Endometrium (tissue), 2 donors: ENCODE measurements around the gene HNRNPC.
"Not testable (repeated sequence)": the region's sequence is repeated elsewhere in the genome, so short reads cannot be mapped to it uniquely, and the experiment has no call there.

Experiments used
- FAIRE-seq: peaks from 2 replicates; lab custom pipeline; 2012; peaks lifted over from hg19 to GRCh38; lab: Jason Lieb, UNC
- donor health status: control.
- donor health status: control.

The HNRNPC gene

DNA sequence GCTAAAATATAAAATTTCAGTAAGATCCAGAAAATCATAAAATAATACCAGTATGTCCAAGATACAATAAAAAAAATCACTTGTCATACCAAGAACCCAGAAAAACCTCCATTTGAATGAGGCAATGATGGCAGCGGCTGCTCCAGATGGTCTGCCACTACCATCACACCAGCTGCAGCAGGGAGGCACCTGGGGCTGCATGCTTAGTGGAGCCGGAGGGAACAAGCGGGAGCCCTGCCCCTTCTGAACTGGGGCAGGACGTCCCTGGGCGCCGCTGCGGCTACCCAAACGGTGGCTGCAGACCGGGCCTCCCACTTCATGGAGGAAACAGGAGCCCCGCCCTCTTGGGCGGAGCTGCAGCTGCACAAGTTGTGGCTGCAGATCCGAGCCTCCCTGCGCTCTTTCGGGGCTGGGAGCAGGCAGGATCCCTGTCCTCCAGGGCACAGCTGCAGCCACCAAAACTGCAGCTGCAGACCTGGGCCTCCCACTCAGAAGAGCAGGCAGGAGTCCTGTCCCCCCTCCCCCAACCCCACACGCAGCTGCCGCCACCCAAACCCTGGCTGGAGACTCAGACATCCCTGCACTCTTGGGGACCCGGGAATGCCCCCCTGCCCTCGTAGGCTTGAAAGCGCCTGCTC is 77.3 kb downstream of the HNRNPC start:
- FAIRE-seq: no peak

DNA sequence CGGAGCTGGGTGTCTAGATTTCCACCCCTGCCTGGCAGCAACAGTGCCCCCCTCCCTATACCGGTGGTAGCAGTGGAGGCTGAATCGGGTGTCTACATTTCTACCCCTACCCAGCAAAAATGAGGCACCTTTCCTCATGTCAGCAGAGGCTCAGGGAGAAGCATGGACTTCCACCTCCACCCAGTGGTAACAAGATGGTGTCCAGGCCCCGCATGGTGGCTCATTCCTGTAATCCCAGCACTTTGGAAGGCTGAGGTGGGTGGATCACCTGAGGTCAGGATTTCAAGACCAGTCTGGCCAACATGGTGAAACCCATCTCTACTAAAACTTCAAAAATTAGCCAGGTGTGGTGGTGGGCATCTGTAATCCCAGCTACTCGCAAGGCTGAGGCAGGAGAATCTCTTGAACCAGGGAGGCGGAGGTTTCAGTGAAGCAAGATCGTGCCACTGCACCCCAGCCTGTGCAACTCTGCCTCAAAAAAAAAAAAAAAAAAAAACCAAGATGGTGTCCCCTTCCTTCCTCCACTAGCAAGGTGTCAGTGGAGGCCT is 77.9 kb downstream of the HNRNPC start:
- no peak for FAIRE-seq

DNA sequence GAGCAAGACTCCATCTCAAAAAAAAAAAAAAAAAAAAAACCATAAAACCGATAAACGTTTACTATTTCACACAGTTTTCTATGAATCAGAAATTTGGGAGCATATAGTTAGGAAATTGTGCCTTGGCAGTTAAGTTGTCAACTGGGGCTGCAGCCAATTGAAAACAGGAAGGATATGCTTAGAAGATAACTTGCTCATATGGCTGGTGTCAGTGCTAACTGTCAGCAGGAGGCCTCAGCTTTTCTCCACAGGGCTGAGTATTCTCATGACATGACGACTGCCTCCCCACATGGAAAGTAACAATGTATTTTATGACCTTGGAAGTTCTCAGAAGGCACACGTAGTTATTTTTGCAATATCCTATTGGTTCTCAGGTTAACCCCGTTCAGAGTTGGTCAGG is 83.8 kb downstream of the HNRNPC start:
- FAIRE-seq: no peak

DNA sequence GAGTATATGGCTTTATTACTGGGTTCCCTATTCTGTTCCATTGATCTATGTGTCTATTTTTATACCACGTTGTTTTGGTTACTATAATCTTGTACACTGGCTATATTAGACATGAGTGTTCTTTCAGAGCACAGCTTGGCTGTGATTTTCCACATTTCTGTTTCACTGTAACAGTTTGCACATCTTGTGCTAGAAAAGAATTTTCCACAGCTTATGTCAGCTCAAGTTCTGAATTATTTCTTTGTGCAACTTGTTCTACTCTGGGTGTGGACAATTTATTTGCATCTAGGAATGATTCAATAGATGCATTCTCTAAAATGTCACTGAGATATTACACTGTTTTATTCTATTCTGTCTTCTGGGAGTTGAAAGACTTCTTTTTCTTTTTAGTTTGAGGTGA is 85.0 kb downstream of the HNRNPC start:
- no peak for FAIRE-seq

DNA sequence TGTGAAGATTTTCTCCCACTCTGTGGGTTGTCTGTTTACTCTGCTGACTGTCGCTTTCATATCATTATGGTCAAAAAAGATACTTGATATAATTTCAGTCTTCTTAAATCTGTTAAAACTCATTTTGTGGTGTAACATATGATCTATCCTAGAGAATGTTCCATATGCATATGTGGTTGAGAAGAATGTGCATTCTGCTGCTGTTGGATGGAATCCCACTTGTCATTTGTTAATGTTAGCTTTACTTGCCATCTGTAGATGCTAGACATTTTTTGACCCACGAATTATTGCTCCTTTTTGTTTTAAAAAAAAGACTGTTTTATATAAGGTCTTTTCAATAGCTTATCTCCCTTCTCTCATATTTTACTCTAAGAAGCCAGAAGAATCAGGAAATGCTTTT is 87.1 kb downstream of the HNRNPC start:
- no peak for FAIRE-seq

DNA sequence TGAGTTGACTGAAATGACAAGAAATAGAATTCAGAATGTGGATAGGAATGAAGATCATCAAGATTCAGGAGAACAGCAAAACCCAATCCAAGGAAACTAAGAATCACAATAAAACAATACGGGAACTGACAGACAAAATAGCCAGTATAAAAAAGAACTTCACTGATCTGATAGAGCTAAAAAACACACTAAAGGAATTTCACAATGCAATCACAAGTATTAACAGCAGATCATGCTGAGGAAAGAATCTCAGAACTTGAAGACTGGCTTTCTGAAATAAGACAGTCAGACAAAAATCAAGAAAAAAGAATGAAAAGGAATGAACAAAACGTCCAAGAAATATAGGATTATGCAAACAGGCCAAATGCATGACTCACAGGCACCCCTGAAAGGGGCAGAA is 98.1 kb downstream of the HNRNPC start:
- no peak for FAIRE-seq

DNA sequence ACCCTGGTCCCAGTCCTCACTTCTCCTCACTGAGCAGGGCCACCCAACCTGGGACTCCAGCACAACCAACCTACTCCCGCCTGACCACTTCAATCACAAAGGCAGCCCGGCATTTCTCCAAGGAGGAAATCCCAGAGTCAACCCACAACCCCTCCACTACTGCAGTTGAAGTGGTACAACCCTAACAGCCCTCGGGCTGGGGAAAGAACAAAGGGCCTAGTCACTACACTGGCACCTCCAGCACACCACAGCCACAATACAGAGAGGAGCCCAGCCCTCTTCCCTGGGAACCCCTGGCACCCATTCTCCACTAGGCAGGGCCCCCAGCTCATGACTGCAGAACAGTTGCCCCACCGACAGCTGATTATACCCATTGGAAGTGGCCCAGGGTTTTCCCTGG is 99.7 kb downstream of the HNRNPC start:
- FAIRE-seq: no peak

DNA sequence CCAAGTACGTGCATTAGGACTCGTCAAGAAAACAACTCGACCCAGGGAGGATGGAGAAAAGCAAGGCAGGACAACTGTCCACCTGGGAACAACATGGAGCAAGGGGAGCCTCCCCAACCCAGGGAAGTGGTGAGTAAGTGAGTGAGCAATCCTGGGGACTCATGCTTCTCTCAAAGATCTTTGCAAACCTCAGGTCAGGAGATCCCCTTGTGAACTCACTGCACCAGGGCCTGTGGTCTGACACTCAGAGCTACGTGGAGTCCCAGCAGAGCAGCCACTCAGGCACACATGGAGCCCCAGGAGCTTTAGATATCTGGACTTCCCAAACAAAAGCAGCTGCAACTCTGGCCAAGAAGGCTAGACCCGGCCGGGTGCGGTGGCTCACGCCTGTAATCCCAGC is 101.2 kb downstream of the HNRNPC start:
- no peak for FAIRE-seq

DNA sequence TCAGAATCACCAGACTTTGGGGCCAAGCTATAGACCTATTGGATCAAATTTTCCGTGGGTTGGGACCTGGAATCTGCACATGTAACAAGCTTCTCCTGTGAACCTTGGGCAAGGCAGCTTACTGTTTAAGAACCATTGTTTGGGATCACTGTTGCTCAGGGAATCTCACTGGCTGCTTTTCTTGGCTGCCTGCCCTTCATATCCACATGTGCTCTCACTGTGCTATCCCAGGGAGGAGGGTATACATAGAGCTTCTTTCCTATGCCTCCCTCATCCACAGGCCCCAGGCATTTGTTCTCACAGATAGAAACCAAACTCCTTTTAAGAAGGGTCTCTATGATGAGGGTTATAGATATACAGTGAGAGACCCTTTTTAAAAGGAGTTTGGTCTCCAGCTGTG is 103.6 kb downstream of the HNRNPC start:
- not testable (repeated sequence) for FAIRE-seq

DNA sequence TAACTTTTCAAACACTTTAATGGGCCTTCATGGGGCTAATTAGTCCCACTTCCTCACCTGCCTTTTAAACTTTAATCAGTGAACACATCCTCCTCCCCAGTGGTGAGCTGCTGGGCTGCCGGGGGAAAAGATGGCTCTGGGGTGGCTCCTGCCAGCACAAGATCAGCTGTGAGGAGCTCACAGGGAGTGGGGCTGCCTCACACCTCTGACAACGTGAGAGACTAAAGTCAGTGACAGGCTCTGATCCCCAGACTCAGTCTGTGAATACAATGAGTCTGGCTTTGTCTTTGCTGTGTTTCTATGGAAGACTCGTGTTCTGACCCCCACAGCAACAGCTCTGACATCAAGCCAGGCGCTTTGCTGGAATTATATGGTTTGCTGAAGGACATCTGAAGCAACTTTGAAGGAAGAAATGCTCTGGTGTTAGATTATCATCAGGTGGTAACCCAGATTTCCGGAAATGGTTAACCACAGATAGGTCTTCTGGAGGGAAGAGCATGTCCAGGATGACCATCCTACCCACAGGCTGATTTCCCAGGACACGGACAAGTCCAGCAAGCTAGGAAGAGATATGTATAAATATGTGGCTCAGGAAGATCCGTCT is 104.1 kb downstream of the HNRNPC start:
- FAIRE-seq: not testable (repeated sequence)

DNA sequence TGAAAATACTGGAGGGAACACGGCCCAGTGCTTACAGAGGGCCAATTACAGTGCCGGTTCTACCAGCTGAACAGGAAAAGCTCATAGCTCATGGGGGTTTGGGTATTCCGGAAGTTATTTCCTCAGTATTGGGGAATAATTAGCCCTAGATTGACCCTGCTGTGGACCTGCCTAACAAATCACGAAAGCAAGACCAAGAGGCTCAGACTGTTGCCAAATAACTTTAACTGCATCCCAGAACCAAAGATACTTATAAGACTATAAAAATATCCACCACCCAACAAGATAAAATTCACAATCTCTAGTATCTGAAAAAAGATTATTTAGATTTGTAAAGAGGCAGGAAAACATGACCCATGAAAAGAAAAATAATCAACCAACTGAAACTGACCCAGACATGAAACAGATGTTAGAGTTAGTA is 105.4 kb downstream of the HNRNPC start:
- no peak for FAIRE-seq

DNA sequence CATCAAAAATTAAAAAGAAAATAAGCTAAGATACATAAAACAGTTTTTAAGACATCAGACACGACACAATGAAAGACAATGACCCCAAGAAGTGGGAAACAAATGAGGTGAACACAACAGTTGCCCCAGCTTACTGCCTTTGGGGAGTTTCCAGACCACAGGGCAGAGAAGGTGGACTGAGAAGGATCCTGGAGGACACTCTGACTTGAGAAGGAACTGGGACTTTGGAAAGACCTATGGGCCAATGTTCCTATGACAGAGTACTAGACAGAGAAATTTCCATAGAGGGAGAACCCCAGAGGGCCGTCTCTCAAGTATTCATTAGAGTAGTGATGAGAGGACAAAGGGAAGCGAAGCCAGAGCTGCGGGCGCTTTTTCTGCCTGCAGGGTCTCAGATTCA is 107.2 kb downstream of the HNRNPC start:
- FAIRE-seq: no peak

DNA sequence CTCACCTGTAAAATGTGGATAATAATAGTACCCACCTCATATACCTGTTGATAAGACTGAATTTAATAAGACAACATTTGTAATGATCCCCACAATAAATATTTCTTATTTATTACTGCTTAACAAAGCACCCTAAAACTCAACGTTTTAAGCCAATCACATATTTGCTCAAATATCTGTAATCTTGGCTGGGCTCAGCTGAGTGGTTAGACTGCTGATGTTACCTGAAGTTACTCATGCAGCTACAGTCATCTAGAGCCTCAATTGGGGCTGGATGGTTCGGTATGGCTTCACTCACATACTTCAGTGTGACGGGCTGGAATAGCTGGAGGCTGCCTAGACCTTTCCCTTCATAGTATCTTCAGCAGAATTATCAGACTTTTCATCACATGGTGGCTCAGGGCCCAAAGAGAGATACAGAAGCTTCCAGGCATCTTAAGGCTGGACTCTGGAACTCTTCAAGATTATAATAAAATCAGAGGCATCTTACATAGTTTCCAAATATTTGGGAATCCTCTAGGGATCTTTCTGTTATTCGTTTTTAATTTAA is 109.1 kb downstream of the HNRNPC start:
- FAIRE-seq: no peak
